ENCODE data around the gene XAB2. TPM values are rescaled to one million over a fixed set of nuclear protein-coding genes. Genes with fewer than 3 reads are reported as not detected.

XAB2 gene
- total and polyA plus RNA-seq, 10 donors, result 31.8 to 52.2 (median 42.7) TPM

DNA sequence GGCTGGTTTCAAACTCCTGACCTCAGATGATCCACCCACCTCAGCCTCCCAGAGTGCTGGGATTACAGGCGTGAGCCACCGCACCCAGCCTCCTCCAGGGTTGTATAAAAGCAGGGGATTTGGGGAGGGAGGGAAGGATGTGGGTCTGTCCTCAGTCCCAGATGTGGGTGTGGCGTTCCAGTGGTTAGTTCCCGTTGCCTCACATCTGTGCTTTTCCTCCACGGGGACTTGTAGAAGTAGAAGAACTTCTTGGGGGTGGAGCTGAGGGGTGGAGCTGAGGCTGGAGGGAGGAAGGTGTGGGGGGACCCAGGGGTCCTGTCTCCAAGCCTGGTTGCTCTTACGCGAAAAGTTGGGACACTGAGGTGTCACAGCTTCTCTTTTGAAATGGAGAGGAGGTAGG, 47.0 kb upstream of the XAB2 start:
- no peaks in the 10 kb centered on the region for H3K36me3 ChIP-seq
- peaks cover 0 to 65% (median 16%) of the 10 kb centered on the region in 7 donors for H3K27me3 ChIP-seq (replicated peaks in 1 of 7)
- H3K4me3 ChIP-seq, result peak overlapping the region in 4 of 8 donors; percentile 3 to 96 (median 56)
- peak; percentile 70 for DNase-seq
- intact Hi-C loops (cut with DNase I; ENCODE audit: low total_unique reads), result no loop called here
- peaks cover 0 to 5% (median 0%) of the 10 kb centered on the region in 8 donors for H3K9me3 ChIP-seq
- peaks cover 4 to 67% (median 35%) of the 10 kb centered on the region in 6 donors for H3K4me1 ChIP-seq
- TF ChIP-seq POLR2A (IDR thresholded peaks at IDR 0.05), result no peak
- TF ChIP-seq, protein P1, sequence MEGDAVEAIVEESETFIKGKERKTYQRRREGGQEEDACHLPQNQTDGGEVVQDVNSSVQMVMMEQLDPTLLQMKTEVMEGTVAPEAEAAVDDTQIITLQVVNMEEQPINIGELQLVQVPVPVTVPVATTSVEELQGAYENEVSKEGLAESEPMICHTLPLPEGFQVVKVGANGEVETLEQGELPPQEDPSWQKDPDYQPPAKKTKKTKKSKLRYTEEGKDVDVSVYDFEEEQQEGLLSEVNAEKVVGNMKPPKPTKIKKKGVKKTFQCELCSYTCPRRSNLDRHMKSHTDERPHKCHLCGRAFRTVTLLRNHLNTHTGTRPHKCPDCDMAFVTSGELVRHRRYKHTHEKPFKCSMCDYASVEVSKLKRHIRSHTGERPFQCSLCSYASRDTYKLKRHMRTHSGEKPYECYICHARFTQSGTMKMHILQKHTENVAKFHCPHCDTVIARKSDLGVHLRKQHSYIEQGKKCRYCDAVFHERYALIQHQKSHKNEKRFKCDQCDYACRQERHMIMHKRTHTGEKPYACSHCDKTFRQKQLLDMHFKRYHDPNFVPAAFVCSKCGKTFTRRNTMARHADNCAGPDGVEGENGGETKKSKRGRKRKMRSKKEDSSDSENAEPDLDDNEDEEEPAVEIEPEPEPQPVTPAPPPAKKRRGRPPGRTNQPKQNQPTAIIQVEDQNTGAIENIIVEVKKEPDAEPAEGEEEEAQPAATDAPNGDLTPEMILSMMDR (IDR thresholded peaks at IDR 0.05 in 8 of 11, conservative IDR thresholded peaks at IDR 0.05 in 3 of 11), result no peak
- no peak for TF ChIP-seq POLR2AphosphoS5 (IDR thresholded peaks at IDR 0.05)
- peak overlapping the region in 7 of 8 donors; percentile 54 to 98 (median 81) for H3K27ac ChIP-seq
- WGBS, 5 donors, result 4 to 25% (median 8%) methylated on average over 7 of the region's 7 CpGs

DNA sequence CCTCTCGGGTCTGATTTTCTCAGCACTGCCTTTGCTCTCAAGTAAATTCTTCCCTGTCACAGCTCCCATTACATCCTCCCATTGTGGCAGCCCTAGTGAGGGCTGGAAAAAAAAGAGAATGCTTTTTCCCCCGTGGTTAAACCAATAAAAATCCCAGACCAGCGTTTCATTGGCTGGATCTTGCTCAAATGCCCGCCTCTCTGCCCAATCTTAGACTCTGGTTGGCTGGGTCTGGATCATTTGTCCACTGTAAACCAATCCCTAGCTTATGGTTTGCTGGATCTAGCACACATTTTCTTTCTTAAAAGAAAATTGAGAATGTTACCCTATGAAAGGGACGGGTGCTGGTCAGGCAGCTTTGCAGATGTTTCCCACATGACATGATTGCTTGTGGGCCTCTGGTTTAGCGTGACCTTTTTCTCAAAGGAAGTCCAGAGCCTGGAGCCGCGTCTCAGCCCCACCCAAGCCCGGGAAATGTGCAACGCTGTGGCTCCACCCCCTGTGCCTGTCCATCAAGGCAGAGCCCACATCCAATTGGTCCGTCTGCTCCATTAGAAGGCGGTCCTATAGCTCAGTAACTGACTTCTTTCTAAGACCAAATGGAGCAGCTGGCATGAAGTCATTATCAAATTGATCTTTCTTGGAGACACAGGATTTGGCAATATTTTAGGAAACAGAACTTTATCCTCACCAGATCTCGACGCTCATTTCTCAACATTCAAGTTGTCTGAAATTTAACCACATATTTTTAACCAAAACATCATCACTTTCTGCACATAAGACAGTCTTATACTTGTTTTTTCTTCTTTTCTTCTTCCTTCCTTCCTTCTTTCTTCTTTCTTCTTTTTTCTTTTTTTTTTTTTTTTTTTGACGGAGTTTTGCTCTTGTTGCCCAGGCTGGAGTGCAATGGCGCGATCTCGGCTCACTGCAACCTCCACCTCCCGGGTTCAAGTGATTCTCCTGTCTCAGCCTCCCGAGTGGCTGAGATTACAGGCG, 45.0 kb upstream of the XAB2 start:
- H3K9me3 ChIP-seq, result peaks cover 0 to 5% (median 0%) of the 10 kb centered on the region in 8 donors
- intact Hi-C loops (cut with DNase I; ENCODE audit: low total_unique reads), result no loop called here
- peak overlapping the region in 1 of 8 donors; percentile 22 for H3K4me3 ChIP-seq
- 52 to 60% (median 54%) methylated on average over 20 to 21 of the region's 21 CpGs for WGBS, 5 donors
- peak overlapping the region in 6 of 8 donors; percentile 22 to 98 (median 81) for H3K27ac ChIP-seq
- no peaks in the 10 kb centered on the region for H3K36me3 ChIP-seq
- H3K27me3 ChIP-seq (replicated peaks in 1 of 7), result peaks cover 0 to 77% (median 24%) of the 10 kb centered on the region in 7 donors
- TF ChIP-seq POLR2A (IDR thresholded peaks at IDR 0.05), result no peak
- TF ChIP-seq, protein P1 (IDR thresholded peaks at IDR 0.05 in 8 of 11, conservative IDR thresholded peaks at IDR 0.05 in 3 of 11), result no peak
- TF ChIP-seq POLR2AphosphoS5 (IDR thresholded peaks at IDR 0.05), result no peak
- peak; percentile 91 for DNase-seq
- peaks cover 0 to 66% (median 24%) of the 10 kb centered on the region in 6 donors for H3K4me1 ChIP-seq

DNA sequence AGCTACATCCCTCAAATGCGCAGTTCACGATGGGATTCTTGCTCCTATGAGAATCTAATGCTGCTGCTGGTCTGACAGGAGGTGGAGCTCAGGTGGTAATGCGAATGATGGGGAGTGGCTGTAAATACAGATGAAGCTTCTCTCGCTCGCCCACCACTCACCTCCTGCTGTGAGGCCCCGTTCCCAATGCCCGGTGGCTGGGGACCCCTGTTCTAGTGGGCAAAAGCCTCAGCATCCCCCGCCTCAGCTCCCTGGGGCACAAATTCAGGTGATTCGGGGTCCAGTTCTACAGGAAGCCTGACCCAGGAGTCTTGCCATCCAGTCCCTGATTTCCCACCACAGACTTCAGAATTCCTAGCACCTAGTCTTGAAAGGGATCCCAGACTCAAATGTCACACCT, 43.2 kb upstream of the XAB2 start:
- Histone ChIP-seq H3K4me3 (no peak overlapping the region), H3K27me3 (replicated peaks in 1 of 7) (peaks cover 0 to 75% (median 25%) of the 10 kb centered on the region in 7 donors), H3K9me3 (peaks cover 0 to 5% (median 0%) of the 10 kb centered on the region in 8 donors), H3K36me3 (no peaks in the 10 kb centered on the region), H3K27ac (peak overlapping the region in 3 of 8 donors; percentile 85 to 98 (median 98)), H3K4me1 (peaks cover 0 to 59% (median 20%) of the 10 kb centered on the region in 6 donors)
- 55 to 76% (median 62%) methylated on average over 8 to 9 of the region's 9 CpGs for WGBS, 5 donors
- intact Hi-C loops (cut with DNase I; ENCODE audit: low total_unique reads), result no loop called here
- TF ChIP-seq POLR2AphosphoS5 (IDR thresholded peaks at IDR 0.05), result no peak
- DNase-seq, result no peak

DNA sequence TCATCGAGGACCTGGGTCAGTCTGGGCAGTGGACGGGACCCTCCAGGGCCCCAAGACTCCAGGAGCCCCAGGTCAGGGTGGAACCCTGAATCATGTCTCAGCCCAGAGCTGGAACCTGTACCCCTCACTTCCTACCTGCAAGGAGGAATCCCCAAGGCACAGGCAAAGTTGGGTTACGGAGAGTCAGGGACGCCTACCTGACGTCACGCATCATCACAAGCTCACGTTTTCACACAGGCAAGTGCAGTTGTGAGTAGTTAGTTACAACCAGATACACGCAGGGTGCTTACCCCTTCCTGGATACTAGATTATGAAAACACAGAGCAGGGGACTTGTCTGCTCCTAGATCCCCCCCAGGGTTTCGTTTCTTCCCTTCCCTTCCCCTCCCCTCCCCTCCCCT, 41.4 kb upstream of the XAB2 start:
- TF ChIP-seq POLR2AphosphoS5 (IDR thresholded peaks at IDR 0.05), result no peak
- TF ChIP-seq, protein P1 (IDR thresholded peaks at IDR 0.05 in 8 of 11, conservative IDR thresholded peaks at IDR 0.05 in 3 of 11), result no peak
- TF ChIP-seq POLR2A (IDR thresholded peaks at IDR 0.05), result no peak
- peaks cover 0 to 43% (median 9%) of the 10 kb centered on the region in 6 donors for H3K4me1 ChIP-seq
- H3K9me3 ChIP-seq, result peaks cover 0 to 5% (median 0%) of the 10 kb centered on the region in 8 donors
- intact Hi-C loops (cut with DNase I; ENCODE audit: low total_unique reads), result no loop called here
- H3K27ac ChIP-seq, result peak overlapping the region in 4 of 8 donors; percentile 58 to 78 (median 72)
- WGBS, 5 donors, result 42 to 62% (median 50%) methylated on average over 9 of the region's 9 CpGs
- no peaks in the 10 kb centered on the region for H3K36me3 ChIP-seq
- peak overlapping the region in 2 of 8 donors; percentile 8 to 55 for H3K4me3 ChIP-seq
- H3K27me3 ChIP-seq (replicated peaks in 1 of 7), result peaks cover 0 to 58% (median 17%) of the 10 kb centered on the region in 7 donors
- no peak for DNase-seq
